Measurements from ENCODE around the gene MOSPD3. TPM values are rescaled to one million over a fixed set of nuclear protein-coding genes. Genes with fewer than 3 reads are reported as not detected.

MOSPD3 gene
- total RNA-seq, 1 experiment from 2014 or later: 16.7 TPM

DNA sequence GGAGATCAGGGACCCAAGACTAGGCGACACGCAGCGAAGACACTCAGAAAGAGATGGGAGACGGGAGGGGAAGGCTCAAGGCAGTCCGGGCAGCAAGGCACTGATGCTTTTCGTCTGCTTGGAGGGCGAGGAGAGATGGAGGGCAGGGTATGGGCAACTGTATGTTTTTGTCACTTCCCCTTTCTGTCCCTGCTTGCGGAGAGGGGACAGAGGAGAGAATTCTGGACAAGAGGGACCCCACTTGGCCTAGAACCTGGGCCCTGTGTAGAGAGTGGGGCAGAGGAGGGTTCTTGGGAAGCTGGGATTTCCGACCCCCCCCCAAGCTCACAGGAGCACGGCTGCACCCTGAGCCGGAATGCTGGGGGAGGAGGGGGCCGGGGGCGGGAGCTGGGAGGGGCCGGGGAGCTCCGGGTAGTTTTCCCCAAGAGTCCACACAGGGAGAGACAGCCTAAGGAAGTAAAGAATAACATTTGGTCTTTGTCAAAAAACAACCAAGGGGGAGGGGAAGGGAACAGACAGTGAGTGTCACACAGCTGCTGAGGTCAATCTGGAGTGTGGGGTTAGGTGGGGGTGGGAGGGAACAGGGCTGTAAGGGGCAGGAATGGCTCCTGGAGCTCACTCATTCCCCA is 28.2 kb upstream of the MOSPD3 start:
- Histone ChIP-seq H2AFZ (ENCODE audit: low read length) (no peak overlapping the region), H3K27ac (ENCODE audit: insufficient read length, low read depth, low read length) (no peak overlapping the region), H3K23ac (ENCODE audit: insufficient read length, low read depth, low read length) (no peak overlapping the region), H3K4me2 (ENCODE audit: insufficient read depth, insufficient read length, low read length) (peak overlapping the region; percentile 78), H3K23me2 (ENCODE audit: insufficient read length, low read depth, low read length, poor library complexity, severe bottlenecking) (peaks cover 8% of the 10 kb centered on the region), H3K79me1 (ENCODE audit: insufficient read depth, low read depth, low read length, poor library complexity, severe bottlenecking) (no peaks in the 10 kb centered on the region), H3K4me1 (ENCODE audit: insufficient read depth, low read length) (peaks cover 4% of the 10 kb centered on the region; the same call in 1 of the 2 replicates), H3K9me3 (ENCODE audit: control insufficient read depth, low read depth, low read length) (no peaks in the 10 kb centered on the region), H3K4ac (ENCODE audit: low read depth, low read length) (no peak overlapping the region), H3K9ac (ENCODE audit: extremely low read depth, insufficient read length, low read length) (no peak overlapping the region), H2BK120ac (ENCODE audit: low read depth, low read length, poor library complexity, severe bottlenecking) (no peak overlapping the region), H3K56ac (ENCODE audit: insufficient read length, low read depth, low read length) (no peak overlapping the region), H3K18ac (ENCODE audit: insufficient read length, low read depth, low read length) (peak overlapping the region; percentile 5), H3T11ph (ENCODE audit: low read length) (no peak overlapping the region), H3K79me2 (ENCODE audit: insufficient read depth, low read length) (no peaks in the 10 kb centered on the region), H4K20me1 (ENCODE audit: control insufficient read depth, insufficient read depth, insufficient read length) (no peaks in the 10 kb centered on the region), H3K27me3 (ENCODE audit: insufficient read depth, low read length) (no peaks in the 10 kb centered on the region), H3K14ac (ENCODE audit: insufficient read depth, low read length) (no peak overlapping the region), H4K8ac (replicated peaks; ENCODE audit: insufficient read length, low read depth, low read length) (no peak overlapping the region), H2BK20ac (ENCODE audit: low read depth, low read length, poor library complexity, severe bottlenecking) (no peak overlapping the region), H4K91ac (ENCODE audit: insufficient read length, low read depth, low read length) (no peak overlapping the region), H2BK15ac (ENCODE audit: low read depth, low read length) (no peak overlapping the region), H2BK5ac (ENCODE audit: insufficient read length, low read length) (no peak overlapping the region), H4K5ac (ENCODE audit: insufficient read length, low read depth, low read length) (no peak overlapping the region), H2BK12ac (ENCODE audit: insufficient read length, low read depth, low read length) (no peak overlapping the region), H2AK5ac (ENCODE audit: insufficient read length, low read length) (no peak overlapping the region)
- Mint-ChIP-seq H3K9me3 (no peaks in the 10 kb centered on the region), H3K27ac (peak overlapping the region; percentile 84 to 99 (median 99)), H3K4me1 (peaks cover 24 to 31% of the 10 kb centered on the region in 2 experiments), H3K36me3 (ENCODE audit: insufficient read depth in 1 of 3, low read depth in 3 of 3) (peaks cover 4 to 9% (median 5%) of the 10 kb centered on the region in 3 experiments; a peak in 2 of 7 replicates), H3K4me3 (peak overlapping the region; percentile 90 to 98), H3K27me3 (ENCODE audit: low read depth) (peaks cover 10% of the 10 kb centered on the region)
- whole genome bisulfite sequencing (ENCODE audit: extremely low coverage, insufficient read length, low lambda C conversion rate): no CpG with 5 or more reads among the region's 15 CpGs
- TF ChIP-seq, protein P1, sequence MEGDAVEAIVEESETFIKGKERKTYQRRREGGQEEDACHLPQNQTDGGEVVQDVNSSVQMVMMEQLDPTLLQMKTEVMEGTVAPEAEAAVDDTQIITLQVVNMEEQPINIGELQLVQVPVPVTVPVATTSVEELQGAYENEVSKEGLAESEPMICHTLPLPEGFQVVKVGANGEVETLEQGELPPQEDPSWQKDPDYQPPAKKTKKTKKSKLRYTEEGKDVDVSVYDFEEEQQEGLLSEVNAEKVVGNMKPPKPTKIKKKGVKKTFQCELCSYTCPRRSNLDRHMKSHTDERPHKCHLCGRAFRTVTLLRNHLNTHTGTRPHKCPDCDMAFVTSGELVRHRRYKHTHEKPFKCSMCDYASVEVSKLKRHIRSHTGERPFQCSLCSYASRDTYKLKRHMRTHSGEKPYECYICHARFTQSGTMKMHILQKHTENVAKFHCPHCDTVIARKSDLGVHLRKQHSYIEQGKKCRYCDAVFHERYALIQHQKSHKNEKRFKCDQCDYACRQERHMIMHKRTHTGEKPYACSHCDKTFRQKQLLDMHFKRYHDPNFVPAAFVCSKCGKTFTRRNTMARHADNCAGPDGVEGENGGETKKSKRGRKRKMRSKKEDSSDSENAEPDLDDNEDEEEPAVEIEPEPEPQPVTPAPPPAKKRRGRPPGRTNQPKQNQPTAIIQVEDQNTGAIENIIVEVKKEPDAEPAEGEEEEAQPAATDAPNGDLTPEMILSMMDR (conservative IDR thresholded peaks at IDR 0.05): no peak
- DNase-seq: no peak
